ENCODE measurements around the gene COL18A1. TPM values are rescaled to one million over a fixed set of nuclear protein-coding genes. Genes with fewer than 3 reads are reported as not detected.

COL18A1 gene
- total RNA-seq, 1 donor from 2014 or later: 59.0 TPM

DNA sequence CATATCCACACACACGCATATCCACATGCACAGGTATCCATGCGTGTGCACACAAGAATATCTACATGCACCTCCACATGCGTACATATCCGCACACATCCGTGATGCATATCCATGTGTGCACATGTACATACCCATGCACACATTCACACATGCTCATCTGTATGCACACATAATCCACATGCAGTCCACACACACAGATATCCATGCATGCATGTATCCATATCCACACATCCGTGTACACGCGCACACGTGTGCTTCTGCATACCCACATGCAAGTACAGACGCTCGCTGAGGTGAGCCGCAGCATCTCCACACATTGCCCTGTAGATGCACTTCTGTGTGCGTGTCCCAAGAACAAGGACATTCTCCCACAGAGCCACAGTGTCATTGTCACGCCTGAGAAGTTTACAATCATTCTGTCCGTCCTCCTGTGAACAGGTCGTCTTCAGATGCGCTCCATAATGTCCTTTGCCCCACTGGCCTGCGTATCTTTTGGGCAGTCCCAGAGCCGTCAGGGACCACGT is 43.4 kb downstream of the COL18A1 start:
- Histone ChIP-seq H3K9me3 (ENCODE audit: control insufficient read depth in 3 of 3, low read length in 3 of 3) (peaks cover 2 to 3% (median 3%) of the 10 kb centered on the region in 3 donors), H3K36me3 (ENCODE audit: control insufficient read depth in 3 of 3, insufficient read depth in 3 of 3, low read length in 3 of 3) (no peaks in the 10 kb centered on the region), H3K27me3 (ENCODE audit: control insufficient read depth in 3 of 3, insufficient read depth in 3 of 3, low read length in 3 of 3) (peaks cover 0 to 18% (median 5%) of the 10 kb centered on the region in 3 donors), H3K9ac (ENCODE audit: low read depth in 1 of 3, low read length in 3 of 3) (no peak overlapping the region), H3K4me1 (ENCODE audit: control insufficient read depth in 3 of 3, insufficient read depth in 3 of 3, low read length in 3 of 3) (no peaks in the 10 kb centered on the region), H3K27ac (ENCODE audit: low read depth, low read length) (no peak overlapping the region), H3K4me3 (ENCODE audit: low read length in 3 of 3) (no peak overlapping the region)

DNA sequence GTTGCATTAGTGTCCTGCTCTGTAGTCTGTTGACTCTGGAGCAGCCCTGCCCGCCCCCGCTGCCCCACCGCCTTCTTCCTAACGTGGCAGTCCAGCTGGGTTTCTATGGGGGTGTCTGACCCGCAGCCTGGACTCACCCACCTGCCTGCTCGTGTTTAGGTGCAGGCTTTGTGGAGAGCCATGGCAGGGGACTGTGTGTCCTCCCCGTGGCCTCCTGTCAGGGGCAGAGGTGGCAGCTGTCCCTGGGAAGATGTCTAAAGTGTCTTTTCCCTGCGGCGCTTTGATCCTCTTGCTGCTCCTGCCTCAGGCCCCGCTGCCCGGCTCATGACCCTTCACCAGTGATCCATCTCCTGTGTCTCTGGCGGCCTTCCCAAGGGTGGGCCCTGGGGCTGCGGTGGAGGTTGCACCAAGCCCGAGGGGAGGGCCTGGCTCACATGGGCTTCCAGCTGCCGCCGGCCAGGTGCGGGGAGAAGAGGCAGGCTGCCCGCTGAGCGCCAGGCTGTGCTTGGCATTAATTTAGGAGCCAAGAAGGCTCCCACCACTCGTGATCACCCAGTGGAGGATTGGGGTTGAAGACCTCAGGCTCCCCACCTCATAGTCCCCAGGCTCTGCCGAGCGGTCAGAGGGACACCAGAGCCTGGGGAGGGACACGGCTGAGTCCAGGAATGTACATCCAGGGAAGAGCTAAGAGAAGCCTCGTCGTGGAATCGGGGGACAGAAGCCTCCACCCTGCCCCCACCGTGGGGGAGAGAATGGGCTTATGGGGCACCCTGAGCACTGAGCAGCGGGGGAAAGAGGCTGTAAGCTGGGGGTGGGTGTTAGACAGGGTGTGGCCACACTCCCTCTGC is 44.1 kb downstream of the COL18A1 start:
- H3K4me1 ChIP-seq (ENCODE audit: control insufficient read depth in 3 of 3, insufficient read depth in 3 of 3, low read length in 3 of 3): peaks cover 0 to 2% (median under 1%) of the 10 kb centered on the region in 3 donors
- H3K4me3 ChIP-seq (ENCODE audit: low read length in 3 of 3): no peak overlapping the region
- H3K9me3 ChIP-seq (ENCODE audit: control insufficient read depth in 3 of 3, low read length in 3 of 3): peaks cover 2 to 3% (median 3%) of the 10 kb centered on the region in 3 donors
- H3K9ac ChIP-seq (ENCODE audit: low read depth in 1 of 3, low read length in 3 of 3): no peak overlapping the region
- H3K36me3 ChIP-seq (ENCODE audit: control insufficient read depth in 3 of 3, insufficient read depth in 3 of 3, low read length in 3 of 3): no peaks in the 10 kb centered on the region
- H3K27me3 ChIP-seq (ENCODE audit: control insufficient read depth in 3 of 3, insufficient read depth in 3 of 3, low read length in 3 of 3): peaks cover 0 to 18% (median 4%) of the 10 kb centered on the region in 3 donors
- H3K27ac ChIP-seq (ENCODE audit: low read depth, low read length): no peak overlapping the region

DNA sequence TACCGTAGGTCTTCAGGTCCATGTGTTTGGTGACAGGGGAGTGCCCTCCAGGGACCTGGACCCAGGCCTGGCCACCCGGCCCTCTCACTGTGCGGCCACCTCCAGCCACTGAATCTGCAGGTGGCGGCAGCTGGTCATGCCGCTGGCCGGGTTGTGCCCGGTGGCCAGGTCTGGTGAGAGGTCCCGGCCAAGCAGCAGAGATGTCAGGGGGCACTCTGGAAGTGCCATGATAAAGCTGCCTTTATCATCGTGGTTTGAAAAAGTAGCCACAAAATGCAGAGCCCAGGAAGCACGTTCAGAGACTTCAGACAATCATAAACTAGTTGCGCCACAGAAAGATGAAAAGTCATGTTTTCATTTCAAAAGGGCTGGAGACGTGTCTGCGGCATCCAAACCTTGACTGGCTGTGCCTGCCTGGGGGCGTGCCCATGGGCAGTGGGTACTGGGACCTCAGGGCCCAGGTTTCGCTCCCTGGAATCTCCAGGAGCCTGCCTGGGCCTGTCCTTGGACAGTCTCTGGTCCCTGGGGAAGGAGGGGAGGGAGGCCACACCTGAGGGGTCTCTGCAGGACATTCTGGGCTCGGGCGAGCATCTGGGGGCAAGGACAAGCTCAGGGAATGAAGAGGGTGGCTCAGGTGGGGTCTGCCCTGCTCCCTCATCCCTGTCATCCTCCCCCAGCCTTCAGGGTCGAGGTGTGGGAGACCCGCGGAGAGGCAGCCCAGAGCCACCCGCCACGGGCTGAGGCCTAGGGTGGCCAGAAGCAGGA is 44.9 kb downstream of the COL18A1 start:
- Histone ChIP-seq H3K9me3 (ENCODE audit: control insufficient read depth in 3 of 3, low read length in 3 of 3) (peaks cover 2 to 3% (median 3%) of the 10 kb centered on the region in 3 donors), H3K27ac (ENCODE audit: low read depth, low read length) (no peak overlapping the region), H3K4me3 (ENCODE audit: low read length in 3 of 3) (no peak overlapping the region), H3K36me3 (ENCODE audit: control insufficient read depth in 3 of 3, insufficient read depth in 3 of 3, low read length in 3 of 3) (no peaks in the 10 kb centered on the region), H3K27me3 (ENCODE audit: control insufficient read depth in 3 of 3, insufficient read depth in 3 of 3, low read length in 3 of 3) (peaks cover 0 to 22% (median 3%) of the 10 kb centered on the region in 3 donors), H3K9ac (ENCODE audit: low read depth in 1 of 3, low read length in 3 of 3) (no peak overlapping the region), H3K4me1 (ENCODE audit: control insufficient read depth in 3 of 3, insufficient read depth in 3 of 3, low read length in 3 of 3) (peaks cover 3 to 10% (median 8%) of the 10 kb centered on the region in 3 donors)

DNA sequence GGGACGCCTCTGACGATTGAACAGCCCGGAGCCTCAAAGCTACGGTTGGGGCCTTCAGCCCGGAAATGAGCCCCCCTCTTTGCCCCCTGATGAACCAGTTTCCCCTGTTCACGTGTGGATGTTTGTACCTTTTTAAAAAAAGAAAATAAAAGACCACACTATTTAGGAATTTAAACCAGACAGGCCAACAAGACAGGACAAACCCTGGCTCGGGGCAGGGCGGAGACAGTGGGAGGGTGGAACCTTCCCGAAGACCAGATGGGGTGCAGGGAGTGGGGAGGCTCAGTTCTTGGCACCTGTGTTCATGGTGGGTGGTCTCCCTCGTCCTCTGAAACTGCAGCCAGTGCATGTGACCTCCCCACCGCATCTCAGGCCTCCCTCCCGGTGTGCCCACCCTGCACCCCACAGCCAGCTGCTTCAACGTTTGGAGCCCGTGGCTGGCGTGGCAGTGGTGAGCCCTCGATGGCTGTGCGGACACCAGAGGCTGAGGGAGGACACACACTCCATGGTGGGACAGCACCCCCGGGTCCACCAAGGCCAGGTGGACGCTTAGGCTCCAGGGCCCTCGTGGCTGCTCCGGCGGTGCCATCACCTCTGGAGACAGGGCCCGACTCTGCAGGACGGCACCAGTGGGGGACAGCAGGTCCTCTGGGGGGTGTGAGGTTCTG is 45.6 kb downstream of the COL18A1 start:
- Histone ChIP-seq H3K9ac (ENCODE audit: low read depth in 1 of 3, low read length in 3 of 3) (no peak overlapping the region), H3K4me3 (ENCODE audit: low read length in 3 of 3) (no peak overlapping the region), H3K4me1 (ENCODE audit: control insufficient read depth in 3 of 3, insufficient read depth in 3 of 3, low read length in 3 of 3) (peaks cover 8 to 16% (median 10%) of the 10 kb centered on the region in 3 donors), H3K9me3 (ENCODE audit: control insufficient read depth in 3 of 3, low read length in 3 of 3) (peaks cover 0 to 3% (median 2%) of the 10 kb centered on the region in 3 donors), H3K36me3 (ENCODE audit: control insufficient read depth in 3 of 3, insufficient read depth in 3 of 3, low read length in 3 of 3) (no peaks in the 10 kb centered on the region), H3K27ac (ENCODE audit: low read depth, low read length) (no peak overlapping the region), H3K27me3 (ENCODE audit: control insufficient read depth in 3 of 3, insufficient read depth in 3 of 3, low read length in 3 of 3) (peaks cover 0 to 24% (median 10%) of the 10 kb centered on the region in 3 donors)

DNA sequence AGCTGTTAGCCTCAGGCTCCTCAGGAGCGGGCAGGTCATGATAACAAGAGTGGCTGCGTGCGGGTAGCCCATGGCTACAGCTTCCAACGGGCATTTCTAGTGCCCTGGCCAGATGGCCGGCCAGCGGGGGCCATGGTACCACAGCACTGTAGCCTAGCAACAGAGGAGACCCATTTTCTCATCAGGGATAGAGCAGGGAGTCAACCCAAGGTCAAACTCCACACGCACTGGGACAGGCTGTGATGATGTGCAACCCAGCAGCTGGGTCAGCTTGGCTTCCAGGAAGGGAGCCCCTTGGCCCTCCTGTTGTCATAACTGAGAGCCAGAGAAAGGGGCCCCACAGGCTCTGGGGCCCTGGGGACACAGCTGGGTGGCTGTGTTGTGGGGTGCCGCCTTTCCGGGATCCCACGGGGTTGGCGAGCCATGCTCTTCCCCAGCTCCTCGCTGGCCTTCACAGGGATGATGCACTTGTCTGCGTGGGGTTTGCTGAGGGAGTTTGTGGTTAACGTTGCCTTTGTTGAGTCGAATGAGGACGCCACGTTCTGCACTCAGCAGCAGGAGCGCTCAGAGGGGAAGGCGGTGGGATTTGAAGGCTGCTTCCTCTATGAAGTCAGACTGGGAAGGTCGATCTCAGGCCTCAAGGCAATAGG is 46.3 kb downstream of the COL18A1 start:
- Histone ChIP-seq H3K27ac (ENCODE audit: low read depth, low read length) (no peak overlapping the region), H3K36me3 (ENCODE audit: control insufficient read depth in 3 of 3, insufficient read depth in 3 of 3, low read length in 3 of 3) (no peaks in the 10 kb centered on the region), H3K9ac (ENCODE audit: low read depth in 1 of 3, low read length in 3 of 3) (no peak overlapping the region), H3K9me3 (ENCODE audit: control insufficient read depth in 3 of 3, low read length in 3 of 3) (peaks cover 0 to 3% (median 2%) of the 10 kb centered on the region in 3 donors), H3K4me3 (ENCODE audit: low read length in 3 of 3) (no peak overlapping the region), H3K27me3 (ENCODE audit: control insufficient read depth in 3 of 3, insufficient read depth in 3 of 3, low read length in 3 of 3) (peaks cover 0 to 31% (median 11%) of the 10 kb centered on the region in 3 donors), H3K4me1 (ENCODE audit: control insufficient read depth in 3 of 3, insufficient read depth in 3 of 3, low read length in 3 of 3) (peaks cover 8 to 20% (median 10%) of the 10 kb centered on the region in 3 donors)

DNA sequence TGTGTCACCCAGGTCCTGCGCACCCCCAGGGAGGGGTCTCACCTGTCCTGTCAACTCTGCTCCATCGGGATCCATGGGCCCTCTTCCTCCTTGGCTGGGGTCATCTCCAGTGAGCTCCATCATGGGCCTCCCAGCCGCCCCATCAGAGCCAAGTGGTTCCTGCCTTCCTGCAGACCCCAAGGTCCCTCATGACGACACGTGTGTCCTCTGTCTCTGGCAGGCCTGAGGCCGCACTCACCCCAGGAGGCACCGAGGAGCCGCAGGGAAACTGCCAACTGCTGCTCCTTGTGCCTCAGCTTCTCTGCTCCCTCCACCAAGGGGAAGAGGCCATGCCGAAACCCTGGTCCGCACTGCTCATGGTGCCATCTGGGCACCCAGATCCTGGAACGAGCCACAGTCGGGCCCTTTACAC is 46.8 kb downstream of the COL18A1 start:
- H3K36me3 ChIP-seq (ENCODE audit: control insufficient read depth in 3 of 3, insufficient read depth in 3 of 3, low read length in 3 of 3): no peaks in the 10 kb centered on the region
- H3K9me3 ChIP-seq (ENCODE audit: control insufficient read depth in 3 of 3, low read length in 3 of 3): peaks cover 0 to 2% (median under 1%) of the 10 kb centered on the region in 3 donors
- peaks cover 8 to 20% (median 10%) of the 10 kb centered on the region in 3 donors for H3K4me1 ChIP-seq (ENCODE audit: control insufficient read depth in 3 of 3, insufficient read depth in 3 of 3, low read length in 3 of 3)

DNA sequence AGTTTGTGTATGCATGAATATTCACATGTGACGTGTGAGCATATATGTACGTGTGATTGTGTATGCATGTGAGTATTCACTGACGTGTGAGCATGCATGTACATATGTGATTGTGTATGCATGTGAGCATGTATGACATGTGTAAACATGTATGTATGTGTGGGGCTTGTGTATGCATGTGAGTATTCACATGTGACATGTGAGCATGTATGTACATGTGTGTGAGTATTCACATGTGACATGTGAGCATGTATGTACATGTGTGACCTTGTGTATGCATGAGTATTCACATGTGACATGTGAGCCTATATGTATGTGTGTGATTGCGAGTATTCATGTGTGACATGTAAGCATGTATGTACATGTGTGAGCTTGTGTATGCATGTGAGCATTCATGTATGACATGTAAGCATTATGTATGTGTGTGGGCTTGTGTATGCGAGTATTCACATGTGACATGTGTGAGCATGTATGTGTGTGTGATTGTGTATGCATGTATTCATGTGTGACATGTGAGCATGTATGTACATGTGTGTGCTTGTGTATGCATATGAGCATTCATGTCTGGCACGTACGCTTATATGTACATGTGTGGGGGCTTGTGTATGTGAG is 47.8 kb downstream of the COL18A1 start:
- Histone ChIP-seq H3K9me3 (ENCODE audit: control insufficient read depth in 3 of 3, low read length in 3 of 3) (no peaks in the 10 kb centered on the region), H3K36me3 (ENCODE audit: control insufficient read depth in 3 of 3, insufficient read depth in 3 of 3, low read length in 3 of 3) (no peaks in the 10 kb centered on the region), H3K4me1 (ENCODE audit: control insufficient read depth in 3 of 3, insufficient read depth in 3 of 3, low read length in 3 of 3) (peaks cover 12 to 20% (median 15%) of the 10 kb centered on the region in 3 donors), H3K9ac (ENCODE audit: low read depth in 1 of 3, low read length in 3 of 3) (no peak overlapping the region), H3K27me3 (ENCODE audit: control insufficient read depth in 3 of 3, insufficient read depth in 3 of 3, low read length in 3 of 3) (peaks cover 10 to 34% (median 18%) of the 10 kb centered on the region in 3 donors), H3K4me3 (ENCODE audit: low read length in 3 of 3) (no peak overlapping the region), H3K27ac (ENCODE audit: low read depth, low read length) (no peak overlapping the region)

More for the DNA sequence above, 46.8 kb downstream of the COL18A1 start:
- Histone ChIP-seq H3K27me3 (ENCODE audit: control insufficient read depth in 3 of 3, insufficient read depth in 3 of 3, low read length in 3 of 3) (peaks cover under 1 to 31% (median 11%) of the 10 kb centered on the region in 3 donors), H3K4me3 (ENCODE audit: low read length in 3 of 3) (no peak overlapping the region), H3K27ac (ENCODE audit: low read depth, low read length) (no peak overlapping the region), H3K9ac (ENCODE audit: low read depth in 1 of 3, low read length in 3 of 3) (no peak overlapping the region)

DNA sequence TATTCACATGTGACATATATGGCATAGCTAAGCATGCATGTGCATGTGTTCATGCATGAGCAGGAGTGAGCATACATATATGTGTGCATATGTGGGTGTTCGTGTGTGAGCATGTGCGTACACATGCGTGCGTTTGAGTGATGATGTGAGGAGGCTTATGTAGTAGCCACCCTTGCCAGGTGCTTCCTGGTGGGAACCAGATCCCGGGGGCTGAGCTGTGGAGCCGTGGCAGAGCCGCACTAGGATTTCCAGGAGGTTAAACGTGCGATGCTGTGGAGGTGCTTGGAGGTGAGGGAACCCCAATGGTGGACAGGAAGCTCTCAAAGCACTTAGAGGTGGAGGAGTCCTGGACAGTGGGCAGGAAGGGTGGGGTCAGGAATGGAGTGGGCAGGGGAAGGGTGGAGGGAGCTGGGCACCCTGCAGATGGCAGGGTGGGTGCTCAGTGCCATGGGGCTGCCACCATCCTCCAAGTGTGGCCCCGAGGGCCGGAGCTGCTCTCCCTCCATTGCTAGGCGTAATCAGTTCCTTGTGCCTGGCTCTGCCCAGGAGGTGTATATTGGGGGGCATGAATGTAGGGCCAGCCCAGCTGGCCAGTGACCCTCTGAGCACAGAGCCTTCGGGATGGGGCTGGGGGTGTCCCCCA is 48.5 kb downstream of the COL18A1 start:
- H3K27ac ChIP-seq (ENCODE audit: low read depth, low read length): no peak overlapping the region

More for the DNA sequence above, 48.5 kb downstream of the COL18A1 start:
- Histone ChIP-seq H3K4me1 (ENCODE audit: control insufficient read depth in 3 of 3, insufficient read depth in 3 of 3, low read length in 3 of 3) (peaks cover 12 to 21% (median 18%) of the 10 kb centered on the region in 3 donors), H3K36me3 (ENCODE audit: control insufficient read depth in 3 of 3, insufficient read depth in 3 of 3, low read length in 3 of 3) (no peaks in the 10 kb centered on the region), H3K9ac (ENCODE audit: low read depth in 1 of 3, low read length in 3 of 3) (no peak overlapping the region), H3K27me3 (ENCODE audit: control insufficient read depth in 3 of 3, insufficient read depth in 3 of 3, low read length in 3 of 3) (peaks cover 10 to 34% (median 22%) of the 10 kb centered on the region in 3 donors), H3K9me3 (ENCODE audit: control insufficient read depth in 3 of 3, low read length in 3 of 3) (no peaks in the 10 kb centered on the region), H3K4me3 (ENCODE audit: low read length in 3 of 3) (no peak overlapping the region)
